Measurements from ENCODE around the gene NDUFAF8.
A peak's percentile ranks its signal among the peaks of the same experiment; 100 is the strongest.
"Not testable (repeated sequence)": the region's sequence is repeated elsewhere in the genome, so short reads cannot be mapped to it uniquely, and the experiment has no call there.

Gene NDUFAF8

DNA sequence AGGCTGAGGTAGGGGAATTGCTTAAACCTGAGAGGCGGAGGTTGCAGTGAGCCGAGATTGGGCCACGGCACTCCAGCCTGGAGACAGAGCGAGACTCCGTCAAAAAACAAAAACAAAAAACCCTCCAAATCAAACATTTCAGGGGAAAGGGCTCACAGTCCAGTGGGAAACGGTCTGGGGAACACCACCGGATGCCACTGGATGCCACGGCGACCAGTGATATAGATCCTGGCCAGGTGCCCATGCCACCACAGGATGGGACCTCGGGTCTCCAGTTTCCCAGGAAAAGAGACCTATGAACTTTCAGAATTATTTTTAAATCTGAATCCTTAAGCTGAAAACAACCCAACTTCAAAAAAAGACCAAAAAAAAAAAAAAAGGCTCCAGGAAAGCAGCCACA, 28.7 kb upstream of the NDUFAF8 start:
- no peak overlapping the region for H3K4me3 Mint-ChIP-seq
- H3K4me1 Mint-ChIP-seq (ENCODE audit: low read depth), result no peaks in the 10 kb centered on the region
- no peaks in the 10 kb centered on the region for H3K9me3 Mint-ChIP-seq
- no peak overlapping the region for H3K27ac Mint-ChIP-seq
- peaks cover 6% of the 10 kb centered on the region for H3K36me3 Mint-ChIP-seq (ENCODE audit: low read depth)
- H3K27me3 Mint-ChIP-seq, result no peaks in the 10 kb centered on the region
- no peak for DNase-seq

DNA sequence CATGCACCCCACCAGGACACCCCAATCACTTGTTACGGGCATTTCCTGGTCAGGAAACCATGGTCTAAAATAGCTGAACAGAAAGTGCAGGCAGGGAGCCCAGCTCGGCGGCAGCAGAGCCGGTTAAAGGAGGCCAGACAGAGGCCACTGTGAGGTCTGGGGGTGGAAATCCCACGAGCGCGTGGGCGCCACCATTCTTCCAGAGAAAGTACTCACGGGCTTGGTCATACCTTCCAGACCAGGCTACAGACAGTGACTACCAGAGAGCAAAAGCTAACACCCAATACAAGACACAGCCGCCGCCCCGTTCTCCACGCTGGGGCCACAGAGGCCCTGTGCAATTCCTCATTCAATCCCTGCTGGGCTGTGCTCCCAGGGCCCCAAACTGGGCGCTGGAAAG, 28.2 kb upstream of the NDUFAF8 start:
- no peaks in the 10 kb centered on the region for H3K27me3 Mint-ChIP-seq
- H3K36me3 Mint-ChIP-seq (ENCODE audit: low read depth), result peaks cover 6% of the 10 kb centered on the region
- H3K4me3 Mint-ChIP-seq, result no peak overlapping the region
- DNase-seq, result no peak
- no peaks in the 10 kb centered on the region for H3K9me3 Mint-ChIP-seq
- H3K4me1 Mint-ChIP-seq (ENCODE audit: low read depth), result no peaks in the 10 kb centered on the region
- no peak overlapping the region for H3K27ac Mint-ChIP-seq

GRCh38 chr17:81212365-81212764, 26.8 kb upstream of the NDUFAF8 start:
- Mint-ChIP-seq H3K27me3 (no peaks in the 10 kb centered on the region), H3K4me3 (no peak overlapping the region), H3K4me1 (ENCODE audit: low read depth) (no peaks in the 10 kb centered on the region), H3K9me3 (no peaks in the 10 kb centered on the region), H3K27ac (no peak overlapping the region), H3K36me3 (ENCODE audit: low read depth) (peaks cover 5% of the 10 kb centered on the region)
- no peak for DNase-seq

- Mint-ChIP-seq H3K36me3 (ENCODE audit: low read depth) (peaks cover 15% of the 10 kb centered on the region), H3K9me3 (no peaks in the 10 kb centered on the region), H3K4me1 (ENCODE audit: low read depth) (no peaks in the 10 kb centered on the region), H3K27ac (no peak overlapping the region), H3K27me3 (no peaks in the 10 kb centered on the region), H3K4me3 (no peak overlapping the region)
- no peak for DNase-seq
Measured at GRCh38 chr17:81213978-81214377, 25.1 kb upstream of the NDUFAF8 start.

GRCh38 chr17:81217491-81217890, 21.6 kb upstream of the NDUFAF8 start:
- peaks cover 9% of the 10 kb centered on the region for H3K4me1 Mint-ChIP-seq (ENCODE audit: low read depth)
- peaks cover 24% of the 10 kb centered on the region for H3K36me3 Mint-ChIP-seq (ENCODE audit: low read depth)
- H3K27me3 Mint-ChIP-seq, result no peaks in the 10 kb centered on the region
- H3K9me3 Mint-ChIP-seq, result no peaks in the 10 kb centered on the region
- DNase-seq, result no peak
- H3K27ac Mint-ChIP-seq, result no peak overlapping the region
- no peak overlapping the region for H3K4me3 Mint-ChIP-seq

DNA sequence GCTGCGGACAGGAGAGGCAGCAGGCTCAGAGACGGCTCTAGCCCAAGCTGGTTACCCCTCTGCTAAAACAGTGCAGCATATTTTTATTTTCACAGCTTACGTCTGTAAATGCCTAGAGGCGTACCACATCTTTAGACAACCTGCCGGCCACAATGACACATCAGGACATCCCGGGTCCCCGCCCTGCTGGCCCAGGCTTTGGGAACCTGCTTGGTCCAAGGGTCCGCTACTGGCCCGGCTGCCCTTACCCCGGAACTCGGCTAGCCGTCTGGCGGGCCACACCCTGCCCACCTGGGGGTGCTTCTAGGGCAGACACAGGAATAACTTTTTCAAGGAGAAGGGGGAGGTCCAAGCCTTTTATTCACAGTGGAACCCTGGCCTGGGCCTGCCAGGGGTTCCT, 20.7 kb upstream of the NDUFAF8 start:
- H3K27me3 Mint-ChIP-seq, result no peaks in the 10 kb centered on the region
- no peak for DNase-seq

DNA sequence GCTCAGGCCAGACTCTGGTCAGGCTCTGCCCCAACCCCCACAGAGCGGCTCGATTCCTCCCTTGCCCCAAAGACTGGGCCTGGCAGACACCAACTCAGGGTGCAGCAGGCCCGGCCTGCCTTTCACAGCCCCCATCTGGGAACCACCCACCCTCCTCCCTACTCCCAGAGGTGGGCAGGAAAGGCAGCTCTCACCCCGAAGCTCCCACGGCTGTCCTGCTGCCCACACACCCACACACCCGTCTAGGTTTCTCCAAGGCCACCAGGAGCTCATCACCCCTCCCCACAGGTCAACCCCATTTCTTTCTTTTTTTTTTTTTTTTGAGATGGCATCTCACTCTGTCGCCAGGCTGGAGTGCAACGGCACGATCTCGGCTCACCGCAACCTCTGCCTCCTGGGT, 20.1 kb upstream of the NDUFAF8 start:
- Mint-ChIP-seq H3K27me3 (no peaks in the 10 kb centered on the region), H3K36me3 (ENCODE audit: low read depth) (peaks cover 24% of the 10 kb centered on the region), H3K4me3 (no peak overlapping the region), H3K27ac (no peak overlapping the region), H3K4me1 (ENCODE audit: low read depth) (peaks cover 17% of the 10 kb centered on the region), H3K9me3 (no peaks in the 10 kb centered on the region)
- DNase-seq, result no peak

More for the DNA sequence above, 20.7 kb upstream of the NDUFAF8 start:
- Mint-ChIP-seq H3K4me1 (ENCODE audit: low read depth) (peaks cover 11% of the 10 kb centered on the region), H3K36me3 (ENCODE audit: low read depth) (peaks cover 24% of the 10 kb centered on the region), H3K9me3 (no peaks in the 10 kb centered on the region), H3K27ac (no peak overlapping the region), H3K4me3 (no peak overlapping the region)

DNA sequence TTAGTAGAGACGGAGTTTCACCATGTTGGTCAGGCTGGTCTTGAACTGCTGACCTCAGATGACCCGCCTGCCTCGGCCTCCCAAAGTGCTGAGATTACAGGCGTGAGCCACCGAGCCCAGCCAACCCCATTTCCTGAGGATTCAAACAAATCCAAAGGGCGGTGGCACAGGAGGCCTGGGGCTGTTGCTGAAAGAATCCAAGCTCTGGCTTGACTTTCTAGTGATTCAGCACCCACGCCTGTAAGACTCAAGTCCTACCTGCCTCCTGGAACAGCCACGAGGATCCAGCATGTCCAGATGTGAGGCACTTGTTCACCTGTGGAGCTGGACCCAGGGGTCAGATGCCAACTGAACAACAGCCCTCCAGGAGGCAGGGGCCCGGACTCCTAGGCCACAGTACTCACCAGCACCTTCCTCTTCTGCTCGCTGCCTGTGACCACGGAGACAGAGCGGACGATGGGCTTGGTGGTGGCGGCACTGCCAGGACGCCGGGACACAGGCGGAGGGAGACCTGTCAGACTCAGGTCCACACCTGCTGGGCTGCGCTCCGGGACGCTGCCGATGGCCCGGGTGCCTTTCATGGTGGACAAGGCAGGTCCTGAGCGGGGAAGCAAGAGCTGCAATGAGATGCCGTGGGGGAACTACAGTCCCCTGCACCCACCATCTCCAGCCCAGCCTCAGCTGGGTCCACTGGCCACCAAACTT, 19.5 kb upstream of the NDUFAF8 start:
- H3K4me1 Mint-ChIP-seq (ENCODE audit: low read depth), result peaks cover 18% of the 10 kb centered on the region
- H3K27me3 Mint-ChIP-seq, result no peaks in the 10 kb centered on the region
- no peaks in the 10 kb centered on the region for H3K9me3 Mint-ChIP-seq
- peaks cover 24% of the 10 kb centered on the region for H3K36me3 Mint-ChIP-seq (ENCODE audit: low read depth)
- no peak overlapping the region for H3K27ac Mint-ChIP-seq
- H3K4me3 Mint-ChIP-seq, result no peak overlapping the region
- DNase-seq, result no peak

GRCh38 chr17:81221371-81221841, 17.7 kb upstream of the NDUFAF8 start:
- Mint-ChIP-seq H3K4me3 (peak overlapping the region; percentile 75), H3K27me3 (no peaks in the 10 kb centered on the region), H3K27ac (no peak overlapping the region), H3K4me1 (ENCODE audit: low read depth) (peaks cover 18% of the 10 kb centered on the region), H3K9me3 (no peaks in the 10 kb centered on the region), H3K36me3 (ENCODE audit: low read depth) (peaks cover 24% of the 10 kb centered on the region)
- DNase-seq, result no peak

DNA sequence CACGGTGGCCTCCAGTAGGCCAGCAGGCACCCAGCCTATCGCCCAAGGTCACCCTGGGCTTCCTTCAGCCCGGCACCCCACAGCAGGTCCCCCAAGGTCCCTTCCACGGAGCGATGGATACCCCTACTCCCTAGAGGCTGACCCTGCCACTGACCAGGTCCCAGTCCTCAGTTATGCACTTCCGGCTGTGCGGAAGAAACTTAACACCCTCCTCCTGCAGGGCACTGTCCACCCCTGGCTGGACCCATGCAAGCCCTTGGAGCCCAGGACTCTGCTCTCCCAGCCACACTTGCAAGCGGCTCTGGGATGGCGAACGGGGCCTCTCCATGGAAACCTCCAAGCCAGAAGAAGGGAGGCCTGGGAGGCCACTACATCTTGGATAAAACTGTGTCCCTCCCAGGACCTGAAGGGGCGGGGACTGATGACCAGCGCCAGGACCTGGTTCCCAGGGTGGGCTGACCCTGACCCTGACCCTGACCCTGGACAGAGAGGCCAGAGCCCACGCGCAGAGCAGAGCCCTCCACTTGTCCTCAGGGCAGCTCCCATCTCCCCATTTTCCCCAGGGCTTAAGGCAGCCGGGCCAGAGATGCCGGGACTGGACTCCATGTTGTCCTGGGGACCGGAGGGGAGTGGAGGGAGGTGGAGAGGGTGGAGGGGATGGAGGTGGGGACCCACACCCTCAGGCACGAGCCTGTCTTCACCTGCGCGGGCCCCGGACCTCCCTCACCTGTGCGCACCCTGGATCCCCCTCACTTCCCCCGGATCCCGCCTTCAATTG, 17.1 kb upstream of the NDUFAF8 start:
- no peaks in the 10 kb centered on the region for H3K9me3 Mint-ChIP-seq
- DNase-seq, result no peak
- H3K27ac Mint-ChIP-seq, result no peak overlapping the region
- peaks cover 22% of the 10 kb centered on the region for H3K36me3 Mint-ChIP-seq (ENCODE audit: low read depth)
- no peaks in the 10 kb centered on the region for H3K27me3 Mint-ChIP-seq
- H3K4me3 Mint-ChIP-seq, result peak overlapping the region; percentile 75
- H3K4me1 Mint-ChIP-seq (ENCODE audit: low read depth), result peaks cover 18% of the 10 kb centered on the region

DNA sequence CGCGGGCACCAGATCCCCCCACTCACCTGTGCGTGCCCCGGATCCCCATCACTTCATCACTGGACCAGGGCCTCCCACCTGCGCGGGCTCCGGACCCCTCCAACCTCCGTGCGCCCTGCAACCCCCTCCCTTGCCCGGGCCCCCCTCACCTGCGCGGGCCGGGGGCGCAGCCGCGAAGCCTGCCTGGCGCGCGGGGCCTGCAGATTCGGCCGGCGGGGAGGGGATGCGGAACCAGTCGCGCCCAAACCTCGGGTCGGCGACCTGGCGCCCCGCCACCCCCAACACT, 16.6 kb upstream of the NDUFAF8 start:
- Mint-ChIP-seq H3K4me1 (ENCODE audit: low read depth) (peaks cover 18% of the 10 kb centered on the region), H3K9me3 (no peaks in the 10 kb centered on the region), H3K27ac (no peak overlapping the region), H3K36me3 (ENCODE audit: low read depth) (peaks cover 17% of the 10 kb centered on the region), H3K4me3 (peak overlapping the region; percentile 75), H3K27me3 (no peaks in the 10 kb centered on the region)
- no peak for DNase-seq

DNA sequence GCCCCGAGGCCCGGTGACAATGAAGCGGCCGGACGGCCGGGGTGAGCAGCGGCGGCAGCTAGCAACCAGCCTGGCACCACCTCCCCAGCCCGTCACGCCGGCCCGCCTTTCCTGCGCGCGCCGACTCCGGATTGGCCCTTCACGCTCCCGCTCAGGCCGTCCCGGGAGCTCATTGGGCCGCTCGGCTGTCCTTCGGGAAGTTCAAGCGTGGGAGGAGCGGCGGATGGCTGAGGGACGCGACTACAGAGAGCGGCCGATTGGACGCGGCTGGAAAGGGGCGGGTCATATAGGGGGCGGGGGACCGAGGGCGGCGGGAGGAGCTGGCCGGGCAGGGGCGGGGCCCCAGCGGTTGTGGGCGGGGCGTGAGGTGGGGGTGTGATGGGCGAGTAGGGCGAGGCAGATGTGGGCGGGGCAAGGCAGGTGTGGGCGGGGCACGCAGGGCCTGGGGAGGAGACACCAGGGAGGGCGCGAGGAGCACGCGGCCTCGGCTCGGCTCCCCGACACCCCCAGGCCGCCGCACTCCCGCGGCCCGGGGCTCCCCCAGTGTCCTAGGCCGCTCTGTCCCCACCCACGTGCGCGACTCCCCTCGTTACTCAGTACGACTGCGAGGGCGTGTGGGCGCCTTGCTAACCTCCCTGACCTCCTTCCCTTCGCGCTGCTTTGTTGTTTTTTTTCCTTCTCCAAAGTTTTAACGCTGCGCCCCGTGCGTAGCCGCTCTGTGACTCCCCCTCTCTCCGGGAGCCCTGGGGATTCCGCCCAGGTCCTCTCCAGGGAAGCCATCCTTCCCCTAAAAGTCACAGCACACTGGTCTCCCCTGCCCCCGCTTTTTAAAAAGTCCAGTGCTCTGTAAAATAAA, 16.0 kb upstream of the NDUFAF8 start, which contains the start of gene CEP131:
CEP131 (minus strand) TSS at position 60 of the 856 bp plus-strand sequence. CDS start 2,909 bp downstream, outside the sequence.
- peaks cover 21% of the 10 kb centered on the region for H3K4me1 Mint-ChIP-seq (ENCODE audit: low read depth)
- peak; percentile 100 for DNase-seq
- H3K27ac Mint-ChIP-seq, result peak within 1 kb of the TSS; percentile 83
- peaks cover 16% of the 10 kb centered on the region for H3K36me3 Mint-ChIP-seq (ENCODE audit: low read depth)
- H3K9me3 Mint-ChIP-seq, result no peaks in the 10 kb centered on the region
- peak within 1 kb of the TSS; percentile 75 for H3K4me3 Mint-ChIP-seq
- no peaks in the 10 kb centered on the region for H3K27me3 Mint-ChIP-seq

DNA sequence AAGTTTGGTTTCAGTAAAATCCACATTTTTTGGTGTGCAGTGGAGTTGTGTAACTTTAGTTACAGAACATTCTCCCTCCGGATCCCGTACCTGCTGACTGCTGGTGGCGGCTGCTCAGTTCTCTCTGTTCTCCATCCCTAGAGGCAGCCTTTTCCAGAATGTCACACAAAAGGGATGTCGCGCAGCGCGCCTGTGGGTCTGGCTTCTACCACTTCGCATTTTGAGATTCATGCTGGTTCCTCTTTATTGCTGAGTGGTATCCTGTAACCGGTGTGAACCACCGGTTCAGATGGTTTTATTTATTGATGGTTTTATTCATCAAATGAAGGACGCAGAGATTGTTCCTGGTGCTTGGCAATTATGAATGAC, 15.4 kb upstream of the NDUFAF8 start:
- peaks cover 16% of the 10 kb centered on the region for H3K36me3 Mint-ChIP-seq (ENCODE audit: low read depth)
- DNase-seq, result peak; percentile 52
- H3K27me3 Mint-ChIP-seq, result no peaks in the 10 kb centered on the region
- H3K9me3 Mint-ChIP-seq, result no peaks in the 10 kb centered on the region
- peak overlapping the region; percentile 70 for H3K4me3 Mint-ChIP-seq
- H3K27ac Mint-ChIP-seq, result peak overlapping the region; percentile 83
- H3K4me1 Mint-ChIP-seq (ENCODE audit: low read depth), result peaks cover 21% of the 10 kb centered on the region

GRCh38 chr17:81227630-81228029, 11.5 kb upstream of the NDUFAF8 start:
- Mint-ChIP-seq H3K4me1 (ENCODE audit: low read depth) (peaks cover 14% of the 10 kb centered on the region), H3K36me3 (ENCODE audit: low read depth) (peaks cover 24% of the 10 kb centered on the region)
- not testable (repeated sequence) for H3K27me3 Mint-ChIP-seq, H3K9me3 Mint-ChIP-seq, DNase-seq, H3K4me3 Mint-ChIP-seq, H3K27ac Mint-ChIP-seq
